AG10803 (cell line): ENCODE results near the gene FSTL4.
"Not testable (repeated sequence)": the region's sequence is repeated elsewhere in the genome, so short reads cannot be mapped to it uniquely, and the experiment has no call there.

Experiments used
- DNase-seq: peaks from one replicate; pipeline ENCODE4 v3.0.0; 2010; ENCODE audit warnings: low read depth
- H3K4me3 ChIP-seq: 2 replicates; pipeline ENCODE4 v1.5.1; 2011; ENCODE audit warnings: mild to moderate bottlenecking, low read length, control low read depth
- TF ChIP-seq, protein P1 (sequence below): conservative IDR thresholded peaks from 2 replicates; pipeline ENCODE4 v1.5.1; 2011; ENCODE audit warnings: mild to moderate bottlenecking, low read length, control low read depth, inconsistent platforms

FSTL4 gene

GRCh38 chr5:133222521-133222920 is 389.8 kb downstream of the FSTL4 start:
- no peak overlapping the region for H3K4me3 ChIP-seq
- DNase-seq: no peak
- TF ChIP-seq, protein P1, sequence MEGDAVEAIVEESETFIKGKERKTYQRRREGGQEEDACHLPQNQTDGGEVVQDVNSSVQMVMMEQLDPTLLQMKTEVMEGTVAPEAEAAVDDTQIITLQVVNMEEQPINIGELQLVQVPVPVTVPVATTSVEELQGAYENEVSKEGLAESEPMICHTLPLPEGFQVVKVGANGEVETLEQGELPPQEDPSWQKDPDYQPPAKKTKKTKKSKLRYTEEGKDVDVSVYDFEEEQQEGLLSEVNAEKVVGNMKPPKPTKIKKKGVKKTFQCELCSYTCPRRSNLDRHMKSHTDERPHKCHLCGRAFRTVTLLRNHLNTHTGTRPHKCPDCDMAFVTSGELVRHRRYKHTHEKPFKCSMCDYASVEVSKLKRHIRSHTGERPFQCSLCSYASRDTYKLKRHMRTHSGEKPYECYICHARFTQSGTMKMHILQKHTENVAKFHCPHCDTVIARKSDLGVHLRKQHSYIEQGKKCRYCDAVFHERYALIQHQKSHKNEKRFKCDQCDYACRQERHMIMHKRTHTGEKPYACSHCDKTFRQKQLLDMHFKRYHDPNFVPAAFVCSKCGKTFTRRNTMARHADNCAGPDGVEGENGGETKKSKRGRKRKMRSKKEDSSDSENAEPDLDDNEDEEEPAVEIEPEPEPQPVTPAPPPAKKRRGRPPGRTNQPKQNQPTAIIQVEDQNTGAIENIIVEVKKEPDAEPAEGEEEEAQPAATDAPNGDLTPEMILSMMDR: no peak

DNA sequence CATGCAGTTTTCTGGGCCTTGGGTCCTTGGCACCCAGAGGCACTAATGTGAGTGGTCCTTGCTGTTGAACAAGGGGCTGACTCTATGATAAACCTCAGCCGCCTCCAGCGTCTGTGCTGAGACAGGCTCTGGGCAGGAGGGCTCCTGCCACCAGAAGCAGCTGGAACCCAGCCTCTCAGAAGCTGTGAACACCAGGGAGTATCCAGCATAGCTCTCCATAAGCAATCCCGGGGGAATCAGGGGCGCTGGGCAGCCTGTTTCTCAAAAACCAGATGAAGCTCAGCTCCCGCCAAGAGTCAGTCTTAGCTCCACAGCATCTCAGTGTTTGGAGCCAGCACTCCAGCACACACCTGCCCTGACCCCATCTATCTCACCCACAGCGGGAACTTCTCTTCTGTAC is 390.3 kb downstream of the FSTL4 start:
- TF ChIP-seq, protein P1: no peak
- no peak for DNase-seq
- no peak overlapping the region for H3K4me3 ChIP-seq

GRCh38 chr5:133220851-133221674 is 391.3 kb downstream of the FSTL4 start:
- DNase-seq: no peak

DNA sequence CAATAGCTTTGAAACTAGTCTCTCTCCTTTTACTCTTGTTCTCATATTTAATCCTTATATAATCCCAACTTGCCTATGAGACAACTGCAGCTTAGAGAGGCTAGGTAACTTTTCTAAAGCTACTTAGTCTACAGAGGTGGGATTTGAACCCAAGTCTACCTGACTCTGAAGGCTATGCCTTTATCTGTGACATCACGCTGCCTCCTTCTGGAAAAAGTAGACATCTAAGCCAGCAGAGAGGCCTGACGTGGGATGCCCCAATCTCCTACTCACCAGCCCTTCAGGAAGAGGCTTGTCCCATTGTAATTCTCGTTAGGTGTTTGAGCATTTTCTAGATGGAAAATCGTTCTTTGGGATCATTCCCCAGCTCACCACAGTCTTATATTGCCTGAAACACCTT is 393.0 kb downstream of the FSTL4 start:
- TF ChIP-seq, protein P1: no peak
- H3K4me3 ChIP-seq: no peak overlapping the region
- DNase-seq: no peak

More at GRCh38 chr5:133220851-133221674, 391.3 kb downstream of the FSTL4 start:
- TF ChIP-seq, protein P1: no peak
- no peak overlapping the region for H3K4me3 ChIP-seq

GRCh38 chr5:133216138-133216537 is 396.2 kb downstream of the FSTL4 start:
- DNase-seq, H3K4me3 ChIP-seq: not testable (repeated sequence)

DNA sequence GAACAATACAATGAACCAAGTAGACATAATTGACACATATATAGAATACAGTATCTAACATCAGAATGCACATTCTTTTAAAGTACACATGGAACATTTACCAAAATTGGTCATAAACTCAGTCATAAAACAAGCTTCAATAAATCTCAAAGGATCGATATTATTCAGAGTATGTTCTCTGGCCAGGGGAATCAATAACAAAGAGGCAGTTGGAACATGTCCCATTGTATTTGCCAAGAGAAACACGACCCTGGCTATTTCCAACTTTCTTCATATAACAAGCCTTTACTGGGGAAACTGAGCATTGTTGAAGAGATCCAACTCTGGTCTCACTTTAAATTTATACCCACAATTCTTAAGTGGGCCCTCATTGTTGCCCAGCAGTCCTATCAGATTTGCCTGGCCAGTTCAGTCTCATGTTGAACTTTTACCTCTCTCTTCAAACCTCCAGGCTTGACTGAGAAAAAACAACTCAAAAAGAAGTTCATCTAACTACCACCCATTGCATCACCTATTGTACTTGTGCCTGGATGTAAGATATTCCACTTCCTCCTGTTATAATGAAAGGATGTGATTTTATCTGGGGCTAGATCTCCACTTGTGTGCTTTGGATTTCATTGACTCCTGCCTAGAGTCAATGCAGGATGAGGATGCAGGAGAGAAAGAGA is 398.1 kb downstream of the FSTL4 start:
- TF ChIP-seq, protein P1: no peak
- DNase-seq: no peak
- H3K4me3 ChIP-seq: no peak overlapping the region

GRCh38 chr5:133205649-133206048 is 406.7 kb downstream of the FSTL4 start:
- no peak overlapping the region for H3K4me3 ChIP-seq
- TF ChIP-seq, protein P1: no peak
- DNase-seq: peak; percentile 18
